CD4-positive, alpha-beta memory T cell (primary cell): ENCODE data around the gene ZNF677. TPM values are rescaled to one million over a fixed set of nuclear protein-coding genes. Genes with fewer than 3 reads are reported as not detected.
"Not testable (repeated sequence)": the region's sequence is repeated elsewhere in the genome, so short reads cannot be mapped to it uniquely, and the experiment has no call there.

Source experiments
- CTCF ChIA-PET: fragments of 350-600 bp; sonication (Branson Sonifier 250); formaldehyde crosslinking; loops from one replicate; lab custom pipeline; 2021; ENCODE audit warnings: inconsistent platforms; ENCODE audit not compliant: partially characterized antibody; lab: Charles Lee
- POLR2A ChIA-PET: fragments of 350-600 bp; sonication (Branson Sonifier 250); formaldehyde crosslinking; loops from one replicate; lab custom pipeline; 2021; ENCODE audit not compliant: partially characterized antibody; lab: Charles Lee
- DNase-seq, 5 donors: peaks; one replicate each; pipeline versions ENCODE4 v3.0.0 to v3.0.0-alpha.2; 2020 to 2022; ENCODE audit warnings: mixed read lengths in 1 of 5
- H3K27ac ChIP-seq: one replicate; pipeline ENCODE4 v1.7.0; 2013; ENCODE audit warnings: low read depth, low read length
- H3K27me3 ChIP-seq: 2 replicates; pipeline ENCODE4 v1.7.0; 2013; ENCODE audit warnings: mild to moderate bottlenecking, low read length, moderate library complexity; ENCODE audit not compliant: insufficient read depth
- H3K36me3 ChIP-seq: 2 replicates; pipeline ENCODE4 v1.7.0; 2013; ENCODE audit warnings: mild to moderate bottlenecking, low read length, moderate library complexity; ENCODE audit not compliant: insufficient read depth
- H3K4me1 ChIP-seq: 2 replicates; pipeline ENCODE4 v1.7.0; 2013; ENCODE audit warnings: mild to moderate bottlenecking, low read length, moderate library complexity; ENCODE audit not compliant: insufficient read depth
- H3K4me3 ChIP-seq, 2 donors: one replicate each; pipeline ENCODE4 v1.7.0; 2013; ENCODE audit warnings: low read length in 2 of 2, mild to moderate bottlenecking in 1 of 2
- H3K9me3 ChIP-seq, 2 donors: one replicate each; pipeline ENCODE4 v1.7.0; 2013; ENCODE audit warnings: low read length in 2 of 2, control low read depth in 1 of 2; ENCODE audit not compliant: control insufficient read depth in 1 of 2
- H3K27ac Mint-ChIP-seq, 7 donors: one replicate each; pipeline ENCODE4 v1.8.0; 2020 to 2021; ENCODE audit warnings: mixed read lengths in 7 of 7, mild to moderate bottlenecking in 6 of 7, inconsistent platforms in 3 of 7, moderate library complexity in 3 of 7
- H3K27me3 Mint-ChIP-seq, 2 donors: one replicate each; pipeline ENCODE4 v1.8.0; 2020 to 2021; ENCODE audit warnings: mixed read lengths in 2 of 2
- H3K36me3 Mint-ChIP-seq, 2 donors: one replicate each; pipeline ENCODE4 v1.8.0; 2020 to 2021; ENCODE audit warnings: mixed read lengths in 2 of 2, inconsistent platforms in 1 of 2, mild to moderate bottlenecking in 1 of 2
- H3K4me1 Mint-ChIP-seq, 4 donors: one replicate each; pipeline ENCODE4 v1.8.0; 2020 to 2021; ENCODE audit warnings: mixed read lengths in 4 of 4, mild to moderate bottlenecking in 1 of 4
- H3K4me3 Mint-ChIP-seq, 8 donors: one replicate each; pipeline ENCODE4 v1.8.0; 2020 to 2021; ENCODE audit warnings: mixed read lengths in 8 of 8, mild to moderate bottlenecking in 7 of 8, moderate library complexity in 6 of 8, inconsistent platforms in 3 of 8
- H3K9me3 Mint-ChIP-seq, 8 donors: one replicate each; pipeline ENCODE4 v1.8.0; 2020 to 2021; ENCODE audit warnings: mixed read lengths in 8 of 8, mild to moderate bottlenecking in 5 of 8, inconsistent platforms in 3 of 8, moderate library complexity in 1 of 8
- intact Hi-C: fragments of 100-400 bp; cut with micrococcal nuclease; formaldehyde crosslinking; loops from one replicate; pipeline ENCODE4 v1.15.1; 2023
- polyA plus RNA-seq, 2 donors: library from polyadenylated mRNA; unstranded; fragments of 300-500 nt; fragmentation: Illumina TruSeq; gene quantifications; one replicate each; pipeline ENCODE4 v1.2.3, GENCODE V29; 2021
- total RNA-seq, 2 experiments: library from RNA; stranded (reverse); gene quantifications; one replicate each; pipeline ENCODE4 v1.2.3, GENCODE V29; 2021

ZNF677 gene
- total and polyA plus RNA-seq, 4 experiments from 2014 or later, result 14.3 to 24.2 (median 19.4) TPM

DNA sequence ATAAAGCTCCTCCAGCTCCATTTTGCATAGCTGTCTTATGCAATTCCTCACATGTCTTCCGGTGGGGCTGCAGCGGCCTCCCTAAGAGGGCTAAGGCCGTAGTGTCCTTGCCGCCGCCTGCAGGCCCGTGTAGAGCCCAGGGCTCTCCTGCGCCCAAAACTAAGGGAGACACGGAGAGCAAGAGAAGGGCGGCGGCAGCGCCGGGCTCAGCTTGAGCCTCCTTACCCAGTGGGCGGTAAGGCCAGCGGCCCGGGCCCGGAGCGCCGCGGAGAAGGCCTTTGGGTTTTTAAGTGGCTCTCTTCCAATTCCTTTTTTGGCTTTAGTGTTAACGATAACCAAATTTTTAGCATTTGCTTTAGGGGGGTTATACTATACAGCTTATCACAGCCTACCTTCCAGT, 30.1 kb downstream of the ZNF677 start:
- Histone ChIP-seq H3K27ac (no peak overlapping the region), H3K27me3 (no peaks in the 10 kb centered on the region), H3K4me3 (no peak overlapping the region), H3K36me3 (no peaks in the 10 kb centered on the region), H3K9me3 (peaks cover 1 to 29% of the 10 kb centered on the region in 2 donors), H3K4me1 (no peaks in the 10 kb centered on the region)
- H3K4me3 Mint-ChIP-seq, result no peak overlapping the region
- H3K36me3 Mint-ChIP-seq, result peaks cover 23 to 27% of the 10 kb centered on the region in 2 donors
- ChIA-PET POLR2A (no interaction called here), CTCF (interaction anchor here (0.6 kb wide), 1 partner anchor 232 kb away, joined by 3 read pairs; no protein-coding TSS in a partner anchor)
- H3K27me3 Mint-ChIP-seq, result no peaks in the 10 kb centered on the region
- intact Hi-C loops, result no loop called here
- H3K27ac Mint-ChIP-seq, result no peak overlapping the region
- peaks cover 0 to 85% (median 70%) of the 10 kb centered on the region in 8 donors for H3K9me3 Mint-ChIP-seq
- DNase-seq, result no peak
- H3K4me1 Mint-ChIP-seq, result no peaks in the 10 kb centered on the region

DNA sequence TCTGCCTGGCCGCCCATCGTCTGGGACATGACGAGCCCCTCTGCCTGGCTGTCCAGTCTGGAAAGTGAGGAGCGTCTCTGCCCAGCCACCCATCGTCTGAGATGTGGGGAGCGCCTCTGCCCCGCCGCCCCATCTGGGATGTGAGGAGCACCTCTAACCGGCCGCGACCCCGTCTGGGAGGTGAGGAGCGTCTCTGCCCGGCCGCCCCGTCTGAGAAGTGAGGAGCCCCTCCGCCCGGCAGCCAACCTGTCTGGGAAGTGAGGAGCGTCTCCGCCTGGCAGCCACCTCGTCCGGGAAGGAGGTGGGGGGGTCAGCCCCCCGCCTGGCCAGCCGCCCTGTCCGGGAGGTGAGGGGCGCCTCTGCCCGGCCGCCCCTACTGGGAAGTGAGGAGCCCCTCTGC, 32.0 kb downstream of the ZNF677 start:
- H3K36me3 ChIP-seq, H3K27ac ChIP-seq, H3K4me1 Mint-ChIP-seq, POLR2A ChIA-PET, H3K27me3 ChIP-seq, H3K4me3 ChIP-seq, H3K4me1 ChIP-seq, intact Hi-C loops, H3K27ac Mint-ChIP-seq, CTCF ChIA-PET, H3K4me3 Mint-ChIP-seq, H3K27me3 Mint-ChIP-seq, DNase-seq: not testable (repeated sequence)
- Mint-ChIP-seq H3K9me3 (peaks cover 0 to 84% (median 71%) of the 10 kb centered on the region in 8 donors), H3K36me3 (peaks cover 24 to 32% of the 10 kb centered on the region in 2 donors)
- H3K9me3 ChIP-seq, result peaks cover 3 to 32% of the 10 kb centered on the region in 2 donors

- Histone ChIP-seq H3K36me3 (peaks cover 5% of the 10 kb centered on the region), H3K4me1 (no peaks in the 10 kb centered on the region), H3K27ac (no peak overlapping the region), H3K9me3 (peaks cover 28 to 79% of the 10 kb centered on the region in 2 donors), H3K27me3 (no peaks in the 10 kb centered on the region), H3K4me3 (peak overlapping the region in 1 of 2 donors; percentile 3)
- H3K27me3 Mint-ChIP-seq, result no peaks in the 10 kb centered on the region
- H3K27ac Mint-ChIP-seq, result no peak overlapping the region
- H3K4me1 Mint-ChIP-seq, result no peaks in the 10 kb centered on the region
- H3K36me3 Mint-ChIP-seq, result peaks cover 67 to 72% of the 10 kb centered on the region in 2 donors
- peak overlapping the region in 1 of 8 donors; percentile 1 for H3K4me3 Mint-ChIP-seq
- peaks cover 0 to 98% (median 88%) of the 10 kb centered on the region in 8 donors for H3K9me3 Mint-ChIP-seq
- DNase-seq, result no peak
- intact Hi-C loops, result no loop called here
- ChIA-PET POLR2A (no interaction called here), CTCF (no interaction called here)
Measured at GRCh38 chr19:53212703-53213320, 41.9 kb downstream of the ZNF677 start.

- peaks cover 28 to 76% of the 10 kb centered on the region in 2 donors for H3K9me3 ChIP-seq
- H3K4me1 ChIP-seq, H3K27ac Mint-ChIP-seq, H3K27me3 Mint-ChIP-seq, H3K27me3 ChIP-seq, intact Hi-C loops, DNase-seq, CTCF ChIA-PET, H3K4me1 Mint-ChIP-seq, H3K27ac ChIP-seq, POLR2A ChIA-PET, H3K4me3 Mint-ChIP-seq, H3K36me3 ChIP-seq: not testable (repeated sequence)
- peaks cover 77 to 79% of the 10 kb centered on the region in 2 donors for H3K36me3 Mint-ChIP-seq
- peak overlapping the region in 1 of 2 donors; percentile 3 for H3K4me3 ChIP-seq
- H3K9me3 Mint-ChIP-seq, result peaks cover 4 to 99% (median 92%) of the 10 kb centered on the region in 8 donors
Measured at GRCh38 chr19:53211554-53211953, 43.1 kb downstream of the ZNF677 start.

- H3K9me3 Mint-ChIP-seq, result peaks cover 8 to 68% (median 49%) of the 10 kb centered on the region in 8 donors
- H3K4me1 Mint-ChIP-seq, result peaks cover 23 to 58% (median 36%) of the 10 kb centered on the region in 4 donors
- CTCF ChIA-PET, result no interaction called here
- DNase-seq, result peak; percentile 85 to 97 (median 87)
- H3K27ac Mint-ChIP-seq, result peak overlapping the region; percentile 93 to 100 (median 99)
- POLR2A ChIA-PET, result interaction anchor here (1.1 kb wide), 1 partner anchor 136 kb away, joined by 4 read pairs; the partner anchor contains the start of gene ZNF845
- peak overlapping the region; percentile 92 to 100 (median 98) for H3K4me3 Mint-ChIP-seq
- peaks cover 39 to 41% of the 10 kb centered on the region in 2 donors for H3K36me3 Mint-ChIP-seq
- H3K27me3 Mint-ChIP-seq, result peaks cover 0 to 1% of the 10 kb centered on the region in 2 donors
- Histone ChIP-seq H3K27ac (peak overlapping the region; percentile 87), H3K27me3 (no peaks in the 10 kb centered on the region), H3K4me3 (peak overlapping the region; percentile 15 to 89), H3K36me3 (peaks cover 4% of the 10 kb centered on the region), H3K4me1 (peaks cover 17% of the 10 kb centered on the region), H3K9me3 (peaks cover 0 to 15% of the 10 kb centered on the region in 2 donors)
- intact Hi-C loops, result loop anchor here (1.0 to 10.0 kb wide), 12 partner anchors 40 to 902 kb away; partner anchors contain the start of genes MYADM, PRKCG, ZNF347 and ZNF480
Measured at GRCh38 chr19:53196777-53197396, 57.8 kb downstream of the ZNF677 start.

DNA sequence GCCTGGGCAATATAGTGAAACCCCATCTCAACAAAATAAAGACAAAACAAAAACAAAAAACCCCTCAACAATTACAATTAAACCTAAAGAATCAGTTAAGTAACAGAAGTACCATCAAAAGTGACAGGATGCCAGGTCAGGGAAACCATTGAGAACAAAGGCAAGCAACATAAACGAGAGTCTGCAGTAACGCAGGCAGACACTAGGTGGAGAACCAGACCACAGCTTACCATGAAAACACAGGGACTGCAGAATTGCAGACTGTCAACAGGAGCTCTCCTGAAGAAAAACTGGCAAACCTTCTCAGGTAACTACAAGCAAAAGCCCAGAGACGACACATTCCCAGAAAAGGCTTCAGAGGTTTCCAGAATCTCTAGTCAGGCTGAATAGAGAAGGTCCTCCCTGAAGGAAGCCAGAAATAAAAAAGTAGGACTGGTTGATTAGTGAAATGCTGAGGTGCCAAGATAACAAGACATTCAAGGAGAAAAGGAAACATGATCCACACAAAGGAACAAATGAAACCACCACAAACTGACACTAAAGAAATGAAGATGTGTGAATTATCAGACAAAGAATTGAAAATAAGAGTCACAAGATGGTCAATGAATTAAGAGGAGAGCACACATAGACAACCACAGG, 59.3 kb downstream of the ZNF677 start:
- Mint-ChIP-seq H3K9me3 (peaks cover 6 to 58% (median 43%) of the 10 kb centered on the region in 8 donors), H3K4me3 (peak overlapping the region; percentile 26 to 99 (median 60)), H3K27ac (peak overlapping the region; percentile 39 to 93 (median 75)), H3K4me1 (peaks cover 20 to 60% (median 37%) of the 10 kb centered on the region in 4 donors), H3K36me3 (peaks cover 33 to 38% of the 10 kb centered on the region in 2 donors), H3K27me3 (peaks cover 0 to 1% of the 10 kb centered on the region in 2 donors)
- H3K4me3 ChIP-seq, result no peak overlapping the region
- H3K27ac ChIP-seq, result no peak overlapping the region
- no peaks in the 10 kb centered on the region for H3K36me3 ChIP-seq
- H3K27me3 ChIP-seq, result no peaks in the 10 kb centered on the region
- peak; percentile 79 to 82 (median 80) for DNase-seq
- peaks cover 17% of the 10 kb centered on the region for H3K4me1 ChIP-seq
- ChIA-PET POLR2A (interaction anchor here (0.9 to 1.6 kb wide), 6 partner anchors 36 to 551 kb away, joined by 3 to 5 read pairs (median 3); partner anchors contain the start of genes ZNF347 and ZNF816), CTCF (interaction anchor here (0.6 to 2.1 kb wide), 12 partner anchors 14 to 551 kb away, joined by 3 to 10 read pairs (median 4); partner anchors contain the start of gene ZNF761)
- peaks cover 0 to 6% of the 10 kb centered on the region in 2 donors for H3K9me3 ChIP-seq
- intact Hi-C loops, result loop anchor here (1.0 to 10.0 kb wide), 12 partner anchors 38 to 901 kb away; partner anchors contain the start of genes MYADM, PRKCG, ZNF347 and ZNF480
